NCI-H524 (cell line): Measurements from ENCODE around the gene DIAPH3.

Source experiments
- DNase-seq, 2 experiments: peaks; one replicate each; lab custom pipeline; 2025; lab: John Stamatoyannopoulos, UW

The DIAPH3 gene

GRCh38 chr13:59863621-59864020 lies 300.1 kb downstream of the DIAPH3 start:
- DNase-seq, result no peak

DNA sequence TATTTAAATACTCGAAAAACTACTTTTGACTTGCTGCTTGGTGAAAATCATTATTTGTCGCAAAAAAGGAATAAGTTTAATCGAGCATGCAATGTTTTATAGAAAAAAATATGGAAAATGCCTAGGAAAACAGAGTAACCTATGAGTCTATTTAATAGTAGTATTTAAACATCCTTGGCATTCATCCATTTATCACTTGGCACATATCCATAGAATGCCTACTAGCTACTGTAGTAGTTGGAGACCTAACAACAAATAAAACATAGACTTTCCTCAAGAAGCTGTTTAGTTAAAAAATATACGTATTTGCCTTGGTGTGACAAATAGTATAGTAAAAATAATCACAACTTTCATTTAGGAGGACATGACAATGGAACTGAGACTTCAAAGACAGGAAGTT lies 302.1 kb downstream of the DIAPH3 start:
- DNase-seq, result no peak

DNA sequence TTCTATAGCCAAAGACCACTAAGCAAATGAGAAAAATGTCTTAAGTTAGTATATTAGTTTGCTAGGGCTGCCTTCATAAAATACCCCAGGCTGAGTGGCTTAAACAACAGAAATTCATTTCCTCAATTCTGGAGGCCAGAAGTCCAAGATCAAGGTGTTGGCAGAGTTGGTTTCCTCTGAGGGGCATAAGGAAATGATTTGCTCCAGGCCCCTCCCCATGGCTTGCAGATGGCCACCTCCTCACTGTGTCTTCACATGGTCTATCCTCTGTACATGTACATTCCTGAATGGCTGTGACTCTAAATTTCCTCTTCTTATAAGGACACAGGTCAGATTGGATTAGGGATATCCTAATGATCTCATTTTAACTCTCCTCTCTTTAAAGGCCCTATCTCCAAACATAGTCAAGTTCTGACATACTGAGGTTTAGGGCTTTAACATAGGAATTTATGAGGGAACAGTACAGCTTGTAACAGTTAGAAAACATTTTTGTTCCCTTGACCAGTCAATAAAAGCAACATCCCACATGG lies 307.4 kb downstream of the DIAPH3 start:
- DNase-seq, result no peak

DNA sequence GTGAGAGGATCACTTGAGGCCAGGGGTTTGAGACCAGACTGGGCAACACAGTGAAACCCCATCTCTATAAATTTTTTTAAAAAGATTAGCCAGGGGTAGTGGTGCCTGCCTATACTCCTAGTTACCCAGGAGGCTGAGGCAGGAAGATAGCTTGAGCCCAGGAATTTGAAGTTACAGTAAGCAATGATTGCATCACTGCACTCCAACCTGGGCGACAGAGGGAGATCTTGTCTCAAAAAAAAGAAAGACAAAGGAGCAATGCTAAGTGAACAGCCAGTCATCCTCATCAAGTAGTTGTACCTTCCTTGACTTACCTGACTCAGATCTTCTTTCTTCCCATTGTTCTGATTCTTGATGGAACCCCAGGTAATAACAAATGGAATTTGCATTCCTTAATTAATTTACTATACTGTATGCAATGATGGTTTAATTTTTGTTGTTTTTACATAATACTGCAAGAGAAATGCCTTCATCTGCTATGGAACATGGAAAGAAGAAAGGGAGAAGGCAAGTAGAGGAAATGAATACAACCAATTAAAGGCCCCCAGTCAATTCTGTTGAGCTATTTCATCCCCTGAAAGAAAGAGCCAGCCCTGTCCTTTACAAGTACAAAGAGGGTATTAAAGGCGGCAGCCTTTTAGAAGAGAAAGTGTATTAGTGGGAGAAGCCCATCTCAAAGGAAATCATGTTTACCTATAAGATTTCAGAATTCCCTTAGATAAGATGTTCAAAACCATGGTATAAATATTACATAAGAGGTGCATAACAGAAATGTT lies 316.7 kb downstream of the DIAPH3 start:
- DNase-seq, result no peak

DNA sequence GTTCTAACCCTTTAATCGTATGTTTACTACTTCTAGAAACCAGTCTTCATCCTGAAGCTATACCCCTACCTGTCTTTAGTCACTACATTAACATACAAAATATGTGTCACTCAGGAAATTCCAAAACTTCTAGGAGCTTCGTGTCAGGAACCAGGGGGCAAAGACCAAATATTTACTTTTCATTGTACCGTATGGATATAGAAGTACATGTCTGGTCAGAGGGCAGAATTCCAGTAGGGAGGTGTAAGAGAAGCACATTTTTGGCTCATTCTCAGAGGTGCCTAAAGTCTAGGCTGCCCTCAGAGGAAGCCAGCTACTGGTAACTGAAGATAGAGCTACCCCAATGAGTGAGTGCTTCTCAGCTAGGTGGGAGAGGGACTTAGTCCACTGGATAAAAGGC lies 320.7 kb downstream of the DIAPH3 start:
- DNase-seq, result no peak

- DNase-seq, result no peak
Observed at GRCh38 chr13:59842507-59842906, 321.2 kb downstream of the DIAPH3 start.

DNA sequence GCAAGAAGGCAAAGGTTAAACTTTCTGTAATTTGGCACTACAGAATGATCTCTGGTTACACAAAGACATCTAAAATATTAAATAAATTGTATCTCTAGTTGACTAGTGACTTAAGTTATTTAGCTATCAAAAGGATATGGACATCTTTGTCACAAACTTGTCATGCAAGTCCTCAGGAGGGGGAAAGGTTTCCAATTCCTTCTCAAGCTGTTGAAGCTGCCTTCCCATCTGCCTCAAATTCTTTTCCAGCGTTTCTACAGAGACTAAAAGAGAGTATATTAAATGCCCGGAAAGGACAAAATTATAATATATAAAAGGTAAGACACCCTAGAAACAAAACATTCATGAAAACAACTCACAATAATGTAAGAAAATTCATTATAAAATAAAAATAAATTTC lies 324.5 kb downstream of the DIAPH3 start:
- peak in 1 of 2 experiments; percentile 31 for DNase-seq

GRCh38 chr13:59837101-59837500 lies 326.6 kb downstream of the DIAPH3 start:
- DNase-seq, result no peak

- DNase-seq, result no peak
Observed at GRCh38 chr13:59835569-59835968, 328.2 kb downstream of the DIAPH3 start.

GRCh38 chr13:59834801-59835200 lies 328.9 kb downstream of the DIAPH3 start:
- no peak for DNase-seq

DNA sequence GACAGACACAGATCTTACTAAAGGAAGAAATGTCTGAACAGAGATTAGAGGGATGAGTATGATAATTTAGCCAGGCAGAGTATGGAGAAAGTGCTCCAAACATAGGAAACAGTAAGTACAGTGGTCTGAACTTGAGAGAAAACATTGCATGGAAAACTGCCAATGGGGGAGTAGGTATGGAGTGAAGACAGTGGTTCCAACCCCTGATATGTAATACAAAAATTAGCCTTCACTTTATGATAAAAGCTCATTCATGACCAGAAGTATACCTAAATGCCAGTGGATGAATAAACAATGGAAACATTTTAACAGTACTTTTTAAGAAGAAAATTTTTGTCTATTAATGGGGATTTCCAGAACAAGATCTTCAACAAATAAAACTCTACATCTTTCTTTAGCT lies 334.0 kb downstream of the DIAPH3 start:
- DNase-seq, result no peak

DNA sequence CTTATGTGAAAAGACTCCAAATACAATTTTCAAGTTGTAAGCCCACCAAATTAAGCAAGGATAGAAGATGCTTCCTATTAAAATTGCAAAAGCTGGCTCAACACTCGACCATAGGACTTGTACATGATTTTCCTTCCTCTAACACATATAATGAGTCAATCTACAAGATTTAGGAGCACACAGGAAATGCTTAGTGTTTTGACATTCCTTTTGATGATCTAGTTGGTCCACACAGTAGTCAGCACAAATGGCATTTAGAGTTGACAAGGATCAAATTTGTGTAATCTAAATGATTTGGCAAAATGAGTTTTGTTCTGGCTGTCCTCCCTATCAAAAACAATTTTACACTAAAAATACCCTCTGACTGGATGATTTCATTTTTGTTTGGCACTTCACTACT lies 340.2 kb downstream of the DIAPH3 start:
- no peak for DNase-seq

- no peak for DNase-seq
Observed at GRCh38 chr13:59809564-59809963, 354.2 kb downstream of the DIAPH3 start.

DNA sequence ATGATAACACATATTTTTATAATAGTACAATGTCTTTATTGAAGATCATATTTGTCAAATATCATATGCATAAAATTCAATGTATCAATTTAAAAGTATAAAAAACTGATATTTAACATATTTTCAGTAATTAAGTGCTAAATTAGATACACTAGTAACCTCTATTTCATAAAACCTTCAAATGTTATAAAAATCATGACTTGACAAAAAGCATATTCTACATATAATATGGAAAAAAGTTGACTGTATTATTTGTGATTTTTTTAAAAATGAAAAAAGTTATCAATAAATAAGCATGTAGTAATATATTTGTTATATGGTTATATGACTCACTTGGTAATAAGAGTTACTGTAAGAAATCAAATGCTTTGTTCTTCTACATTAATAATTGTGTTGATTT lies 356.9 kb downstream of the DIAPH3 start:
- no peak for DNase-seq

GRCh38 chr13:59801107-59801880 lies 362.4 kb downstream of the DIAPH3 start:
- DNase-seq, result no peak

GRCh38 chr13:59793107-59793506 lies 370.6 kb downstream of the DIAPH3 start:
- no peak for DNase-seq

DNA sequence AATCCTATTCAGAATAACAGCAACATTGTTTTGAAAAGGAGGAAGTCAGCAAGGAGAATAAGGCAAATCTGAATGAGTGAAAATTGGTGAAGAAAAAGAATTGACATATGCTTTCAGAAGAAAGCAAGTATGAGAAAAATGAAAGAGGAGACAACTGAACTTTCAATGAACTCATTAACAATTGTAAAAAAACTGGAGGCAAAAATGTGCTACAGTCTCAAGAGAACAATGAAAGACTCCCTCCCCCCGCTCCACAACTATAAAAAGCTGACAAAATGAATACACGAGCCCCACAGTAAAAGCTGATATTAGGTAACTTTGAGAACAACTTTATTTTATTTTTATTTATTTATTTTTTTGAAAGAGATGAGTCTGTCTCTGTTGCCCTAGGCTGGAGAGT lies 373.1 kb downstream of the DIAPH3 start:
- DNase-seq, result no peak

GRCh38 chr13:59789558-59789957 lies 374.2 kb downstream of the DIAPH3 start:
- DNase-seq, result no peak

GRCh38 chr13:59787679-59788078 lies 376.0 kb downstream of the DIAPH3 start:
- no peak for DNase-seq

DNA sequence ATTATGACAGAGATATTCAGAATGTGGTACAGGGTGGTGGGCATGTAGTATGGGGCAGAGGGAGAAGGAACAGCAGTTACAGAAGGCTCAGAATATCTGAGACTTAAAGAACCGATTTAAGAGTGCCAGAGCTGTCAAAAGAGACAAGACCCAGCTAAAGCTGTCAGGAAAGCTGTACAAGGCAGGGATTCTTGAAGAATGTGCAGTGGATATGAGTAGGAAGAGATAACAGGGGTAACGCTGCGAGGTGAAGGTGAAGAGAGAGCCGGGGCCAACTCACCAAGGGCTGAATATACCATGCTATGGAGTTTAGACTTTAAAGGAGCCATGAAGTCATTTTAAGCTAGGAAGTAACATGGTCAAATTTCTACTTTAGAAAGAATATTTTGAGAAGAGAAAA lies 381.0 kb downstream of the DIAPH3 start:
- no peak for DNase-seq

DNA sequence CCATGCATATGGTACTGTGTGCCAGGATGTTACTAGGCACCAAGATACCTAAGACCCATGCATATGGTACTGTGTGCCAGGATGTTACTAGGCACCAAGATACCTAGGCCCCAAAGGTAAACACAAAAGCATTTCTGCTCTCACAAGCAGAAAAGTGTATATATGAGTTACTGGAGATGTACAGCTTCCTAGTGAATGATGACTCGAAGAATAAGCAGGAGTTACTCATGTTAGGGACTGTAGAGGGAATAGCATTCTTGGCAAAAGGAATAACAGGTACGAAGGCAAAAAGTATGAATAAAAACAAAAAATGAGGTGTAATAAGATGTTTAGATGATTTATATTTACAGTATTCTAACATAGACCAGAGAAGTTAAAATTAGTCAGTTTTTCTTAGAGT lies 383.7 kb downstream of the DIAPH3 start:
- no peak for DNase-seq

- DNase-seq, result no peak
Observed at GRCh38 chr13:59776924-59777690, 386.6 kb downstream of the DIAPH3 start.
